ENCODE results near the gene APOB. TPM values are rescaled to one million over a fixed set of nuclear protein-coding genes. Genes with fewer than 3 reads are reported as not detected.

Gene APOB
- total RNA-seq, 2 donors from 2014 or later: 7.5 to 14.1 TPM

DNA sequence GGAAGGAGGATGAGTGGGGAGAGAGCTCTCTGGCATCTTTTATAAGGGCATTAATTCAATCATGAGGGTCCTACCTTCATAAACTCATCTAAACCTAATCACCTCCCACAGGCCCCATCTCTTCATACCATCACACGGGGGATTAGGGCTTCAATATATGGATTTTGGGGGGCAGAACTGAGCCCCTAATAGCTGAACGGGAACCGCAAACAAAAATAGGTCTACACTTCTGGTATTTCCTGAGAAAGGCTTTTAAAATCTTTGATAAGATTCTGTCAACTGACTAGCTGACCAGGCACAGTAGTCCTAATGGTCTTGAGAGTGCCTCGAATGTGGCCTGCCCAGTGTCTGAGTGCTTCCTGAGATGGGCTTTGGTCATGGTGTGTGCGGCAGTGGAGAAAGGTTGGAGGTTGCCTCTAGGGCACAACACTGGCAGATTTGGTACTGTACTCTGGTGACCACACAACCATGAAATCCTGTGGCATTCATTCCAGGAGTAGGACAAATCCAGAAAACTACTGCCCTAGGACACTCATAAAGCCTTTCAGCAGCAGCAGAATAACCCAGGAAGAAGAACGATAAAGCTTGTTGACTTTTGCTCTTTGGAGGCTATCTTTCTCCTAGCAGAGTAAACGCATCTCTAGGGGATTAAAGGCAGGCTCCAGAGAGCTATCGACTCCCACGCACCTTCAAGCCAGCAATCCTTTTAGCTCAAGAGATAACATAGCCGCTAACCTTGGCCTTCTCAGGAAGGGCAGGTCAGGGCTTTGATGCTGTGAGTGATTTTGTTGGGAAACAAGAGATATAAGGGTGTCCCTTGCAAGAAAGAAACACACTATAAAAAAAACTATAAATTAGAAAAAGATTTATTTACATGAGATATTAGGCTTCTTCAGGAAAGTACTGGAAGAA, 12.3 kb upstream of the APOB start:
- Histone ChIP-seq H3K27ac (ENCODE audit: low read depth, low read length) (no peak overlapping the region), H3K9me3 (ENCODE audit: control insufficient read depth, low read length) (peaks cover 4% of the 10 kb centered on the region), H3K36me3 (ENCODE audit: control insufficient read depth, insufficient read depth, low read length) (no peaks in the 10 kb centered on the region), H3K9ac (ENCODE audit: extremely low read depth, low read length, poor library complexity, severe bottlenecking) (no peak overlapping the region), H3K27me3 (ENCODE audit: control insufficient read depth, insufficient read depth, low read length, poor library complexity, severe bottlenecking) (peaks cover 63% of the 10 kb centered on the region), H3K4me3 (ENCODE audit: low read length) (peak overlapping the region; percentile 59), H3K4me1 (ENCODE audit: control insufficient read depth, insufficient read depth, low read length) (peaks cover 6% of the 10 kb centered on the region)
- H3K36me3 Mint-ChIP-seq (ENCODE audit: low read depth): no peaks in the 10 kb centered on the region
- peak overlapping the region; percentile 19 for H3K4me3 Mint-ChIP-seq
- peaks cover 29% of the 10 kb centered on the region for H3K4me1 Mint-ChIP-seq
- peaks cover 68% of the 10 kb centered on the region for H3K27me3 Mint-ChIP-seq (ENCODE audit: insufficient read depth)
- 52 to 64% methylated on average over 7 to 10 of the region's 10 CpGs for WGBS, 2 experiments (ENCODE audit: insufficient coverage in 1 of 2, insufficient read length in 1 of 2)
- no peak for TF ChIP-seq CTCF (conservative IDR thresholded peaks at IDR 0.05)
- peak overlapping the region; percentile 65 for H3K27ac Mint-ChIP-seq
- H3K9me3 Mint-ChIP-seq: no peaks in the 10 kb centered on the region
- peak; percentile 67 for DNase-seq

DNA sequence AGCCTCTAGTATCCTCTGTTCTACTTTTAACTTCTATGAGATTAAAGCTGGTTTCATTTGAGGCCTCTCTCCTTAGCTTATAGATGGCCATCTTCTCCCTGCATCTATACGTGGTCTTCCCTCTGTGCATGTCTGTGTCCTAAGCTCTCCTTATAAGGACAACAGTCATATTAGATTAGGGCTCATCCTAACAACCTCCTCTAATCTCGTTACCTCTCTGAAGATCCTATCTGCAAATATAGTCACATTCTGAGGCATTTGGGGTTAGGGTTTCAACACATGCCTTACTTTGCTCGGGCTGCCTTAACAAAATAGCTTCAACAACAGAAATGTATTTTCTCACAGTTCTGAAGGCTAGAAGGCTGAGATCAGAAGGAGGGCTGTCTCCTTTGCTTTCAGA, 11.6 kb upstream of the APOB start:
- no peak for DNase-seq
- Mint-ChIP-seq H3K36me3 (ENCODE audit: low read depth) (no peaks in the 10 kb centered on the region), H3K9me3 (no peaks in the 10 kb centered on the region), H3K27ac (peak overlapping the region; percentile 65), H3K4me3 (peak overlapping the region; percentile 19), H3K4me1 (peaks cover 29% of the 10 kb centered on the region), H3K27me3 (ENCODE audit: insufficient read depth) (peaks cover 69% of the 10 kb centered on the region)
- Histone ChIP-seq H3K4me3 (ENCODE audit: low read length) (peak overlapping the region; percentile 59), H3K27ac (ENCODE audit: low read depth, low read length) (no peak overlapping the region), H3K27me3 (ENCODE audit: control insufficient read depth, insufficient read depth, low read length, poor library complexity, severe bottlenecking) (peaks cover 56% of the 10 kb centered on the region), H3K4me1 (ENCODE audit: control insufficient read depth, insufficient read depth, low read length) (peaks cover 6% of the 10 kb centered on the region), H3K36me3 (ENCODE audit: control insufficient read depth, insufficient read depth, low read length) (no peaks in the 10 kb centered on the region), H3K9me3 (ENCODE audit: control insufficient read depth, low read length) (peaks cover 4% of the 10 kb centered on the region), H3K9ac (ENCODE audit: extremely low read depth, low read length, poor library complexity, severe bottlenecking) (no peak overlapping the region)
- WGBS, 2 experiments (ENCODE audit: insufficient coverage in 1 of 2, insufficient read length in 1 of 2): 46 to 55% methylated on average over 3 of the region's 3 CpGs
- TF ChIP-seq CTCF (conservative IDR thresholded peaks at IDR 0.05): no peak

DNA sequence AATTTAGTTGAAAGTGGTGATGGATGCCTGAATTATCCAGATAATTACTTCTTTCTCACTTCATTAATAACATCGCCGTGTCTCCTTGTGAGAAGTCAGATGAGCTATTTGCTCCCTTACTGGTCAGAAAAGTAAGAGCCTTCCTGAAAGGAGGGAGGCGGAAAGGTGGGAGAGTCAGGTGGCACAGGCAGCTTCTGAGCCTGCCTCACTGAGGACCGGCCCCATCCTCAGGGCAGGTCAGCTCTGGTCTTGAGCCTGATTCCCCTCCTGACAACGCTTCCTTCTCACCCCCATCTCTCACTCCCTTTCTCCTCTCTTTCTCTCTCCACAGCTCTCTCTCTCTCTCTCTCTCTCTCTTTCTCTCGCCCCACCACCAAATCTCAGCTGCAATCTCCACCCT, 10.1 kb upstream of the APOB start:
- peaks cover 29% of the 10 kb centered on the region for H3K4me1 Mint-ChIP-seq
- no peak for TF ChIP-seq CTCF (conservative IDR thresholded peaks at IDR 0.05)
- peak overlapping the region; percentile 14 for H3K4me3 Mint-ChIP-seq
- H3K4me3 ChIP-seq (ENCODE audit: low read length): no peak overlapping the region
- no peak overlapping the region for H3K27ac Mint-ChIP-seq
- no peak overlapping the region for H3K9ac ChIP-seq (ENCODE audit: extremely low read depth, low read length, poor library complexity, severe bottlenecking)
- no peaks in the 10 kb centered on the region for H3K9me3 ChIP-seq (ENCODE audit: control insufficient read depth, low read length)
- H3K27me3 ChIP-seq (ENCODE audit: control insufficient read depth, insufficient read depth, low read length, poor library complexity, severe bottlenecking): peaks cover 41% of the 10 kb centered on the region
- no peaks in the 10 kb centered on the region for H3K36me3 Mint-ChIP-seq (ENCODE audit: low read depth)
- no peak for DNase-seq
- no peaks in the 10 kb centered on the region for H3K36me3 ChIP-seq (ENCODE audit: control insufficient read depth, insufficient read depth, low read length)
- peaks cover 59% of the 10 kb centered on the region for H3K27me3 Mint-ChIP-seq (ENCODE audit: insufficient read depth)
- WGBS, 2 experiments (ENCODE audit: insufficient coverage in 1 of 2, insufficient read length in 1 of 2): 94 to 100% methylated on average over 1 to 6 of the region's 6 CpGs
- peaks cover 6% of the 10 kb centered on the region for H3K4me1 ChIP-seq (ENCODE audit: control insufficient read depth, insufficient read depth, low read length)
- no peaks in the 10 kb centered on the region for H3K9me3 Mint-ChIP-seq
- no peak overlapping the region for H3K27ac ChIP-seq (ENCODE audit: low read depth, low read length)

All from endodermal cell (in vitro differentiated cells).